Activated CD4-positive, alpha-beta T cell treated with anti-CD3 and anti-CD28 coated beads for 48 hours (primary cell): ENCODE data around the gene CYB561D2.

Experiments
- DNase-seq: peaks from one replicate; pipeline ENCODE4 v3.0.0-alpha.2; 2020

Gene CYB561D2

GRCh38 chr3:50369012-50369670 lies 18.5 kb downstream of the CYB561D2 start:
- DNase-seq: no peak

GRCh38 chr3:50370594-50370993 lies 19.9 kb downstream of the CYB561D2 start:
- no peak for DNase-seq

- no peak for DNase-seq
Measured at GRCh38 chr3:50371133-50371685, 20.5 kb downstream of the CYB561D2 start.

GRCh38 chr3:50372349-50372748 lies 21.7 kb downstream of the CYB561D2 start:
- DNase-seq: no peak

- no peak for DNase-seq
Measured at GRCh38 chr3:50373146-50374051, 22.7 kb downstream of the CYB561D2 start.

- DNase-seq: no peak
Measured at GRCh38 chr3:50374363-50375257, 23.9 kb downstream of the CYB561D2 start.

- no peak for DNase-seq
Measured at GRCh38 chr3:50375258-50375931, 24.7 kb downstream of the CYB561D2 start.

- no peak for DNase-seq
Measured at GRCh38 chr3:50378024-50378423, 27.4 kb downstream of the CYB561D2 start.

GRCh38 chr3:50378757-50379156 lies 28.1 kb downstream of the CYB561D2 start:
- no peak for DNase-seq

GRCh38 chr3:50380405-50381085 lies 29.9 kb downstream of the CYB561D2 start:
- no peak for DNase-seq

- no peak for DNase-seq
Measured at GRCh38 chr3:50381383-50381782, 30.7 kb downstream of the CYB561D2 start.

GRCh38 chr3:50382722-50383121 lies 32.1 kb downstream of the CYB561D2 start:
- no peak for DNase-seq

- DNase-seq: no peak
Measured at GRCh38 chr3:50383750-50384149, 33.1 kb downstream of the CYB561D2 start.

GRCh38 chr3:50385754-50386153 lies 35.1 kb downstream of the CYB561D2 start:
- DNase-seq: no peak

- no peak for DNase-seq
Measured at GRCh38 chr3:50388016-50388719, 37.5 kb downstream of the CYB561D2 start.

GRCh38 chr3:50388720-50389413 lies 38.2 kb downstream of the CYB561D2 start:
- DNase-seq: no peak

- DNase-seq: no peak
Measured at GRCh38 chr3:50389414-50389767, 38.7 kb downstream of the CYB561D2 start.

- no peak for DNase-seq
Measured at GRCh38 chr3:50390508-50391224, 40.0 kb downstream of the CYB561D2 start.

- DNase-seq: no peak
Measured at GRCh38 chr3:50392101-50392715, 41.5 kb downstream of the CYB561D2 start.
